ENCODE results near the gene AP5B1. TPM values are rescaled to one million over a fixed set of nuclear protein-coding genes. Genes with fewer than 3 reads are reported as not detected.

AP5B1 gene
- total RNA-seq, 1 experiment from 2014 or later, result 9.4 TPM

DNA sequence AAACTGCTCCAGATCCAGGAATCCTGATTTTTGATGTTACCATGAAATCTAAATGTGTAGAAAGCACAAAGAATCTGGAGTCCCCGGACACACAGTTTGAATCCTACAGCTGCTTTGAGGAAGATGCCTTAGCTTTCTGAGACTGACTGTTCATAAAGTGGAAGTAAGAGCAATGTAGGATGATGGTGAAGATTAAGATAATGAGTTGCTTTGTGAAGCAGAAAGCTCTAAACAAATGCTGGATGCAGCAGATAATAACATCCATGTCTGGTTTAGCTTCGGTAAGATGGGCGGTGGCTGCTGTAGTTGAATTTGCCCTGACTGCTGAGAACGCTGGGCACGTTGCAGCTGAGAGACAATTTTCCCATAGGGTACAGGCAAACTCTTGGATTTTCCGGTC is 26.2 kb upstream of the AP5B1 start:
- no CpG with 5 or more reads among the region's 6 CpGs for WGBS (ENCODE audit: extremely low coverage, insufficient read length, low lambda C conversion rate)

More for the DNA sequence above, 26.2 kb upstream of the AP5B1 start:
- Histone ChIP-seq H3K56ac (ENCODE audit: insufficient read length, low read depth, low read length) (no peak overlapping the region), H3K18ac (ENCODE audit: insufficient read length, low read depth, low read length) (no peak overlapping the region), H2AFZ (ENCODE audit: low read length) (no peak overlapping the region), H3K23ac (ENCODE audit: insufficient read length, low read depth, low read length) (no peak overlapping the region), H3K23me2 (ENCODE audit: insufficient read length, low read depth, low read length, poor library complexity, severe bottlenecking) (no peaks in the 10 kb centered on the region), H3K9me3 (ENCODE audit: control insufficient read depth, low read depth, low read length) (no peaks in the 10 kb centered on the region), H3K4me2 (ENCODE audit: insufficient read depth, insufficient read length, low read length) (no peak overlapping the region), H3K4me1 (ENCODE audit: insufficient read depth, low read length) (no peaks in the 10 kb centered on the region), H4K91ac (ENCODE audit: insufficient read length, low read depth, low read length) (no peak overlapping the region), H2AK5ac (ENCODE audit: insufficient read length, low read length) (no peak overlapping the region), H3K9ac (ENCODE audit: extremely low read depth, insufficient read length, low read length) (no peak overlapping the region), H2BK5ac (ENCODE audit: insufficient read length, low read length) (no peak overlapping the region), H2BK20ac (ENCODE audit: low read depth, low read length, poor library complexity, severe bottlenecking) (no peak overlapping the region), H3K27me3 (ENCODE audit: insufficient read depth, low read length) (no peaks in the 10 kb centered on the region; the same call in 1 of the 2 replicates), H2BK15ac (ENCODE audit: low read depth, low read length) (no peak overlapping the region), H3T11ph (ENCODE audit: low read length) (no peak overlapping the region), H3K79me1 (ENCODE audit: insufficient read depth, low read depth, low read length, poor library complexity, severe bottlenecking) (no peaks in the 10 kb centered on the region), H3K14ac (ENCODE audit: insufficient read depth, low read length) (no peak overlapping the region), H2BK120ac (ENCODE audit: low read depth, low read length, poor library complexity, severe bottlenecking) (no peak overlapping the region), H3K4ac (ENCODE audit: low read depth, low read length) (no peak overlapping the region), H4K5ac (ENCODE audit: insufficient read length, low read depth, low read length) (no peak overlapping the region), H3K79me2 (ENCODE audit: insufficient read depth, low read length) (no peaks in the 10 kb centered on the region), H4K20me1 (ENCODE audit: control insufficient read depth, insufficient read depth, insufficient read length) (no peaks in the 10 kb centered on the region), H2BK12ac (ENCODE audit: insufficient read length, low read depth, low read length) (no peak overlapping the region), H4K8ac (replicated peaks; ENCODE audit: insufficient read length, low read depth, low read length) (no peak overlapping the region), H3K27ac (ENCODE audit: insufficient read length, low read depth, low read length) (no peak overlapping the region)
- Mint-ChIP-seq H3K9me3 (no peaks in the 10 kb centered on the region), H3K4me1 (peaks cover 2 to 11% of the 10 kb centered on the region in 2 experiments; a peak in 2 of 4 replicates), H3K27ac (no peak overlapping the region), H3K4me3 (no peak overlapping the region), H3K27me3 (ENCODE audit: low read depth) (peaks cover 33% of the 10 kb centered on the region), H3K36me3 (ENCODE audit: insufficient read depth in 1 of 3, low read depth in 3 of 3) (no peaks in the 10 kb centered on the region; a peak in 1 of 7 replicates)
- TF ChIP-seq CTCF (conservative IDR thresholded peaks at IDR 0.05), result no peak
- no peak for DNase-seq
